Endothelial cell of umbilical vein (primary cell): ENCODE measurements around the gene SETMAR.

Experiments used
- EZH2 ChIP-seq: IDR thresholded peaks from 2 replicates; pipeline ENCODE4 v1.6.1; 2012; ENCODE audit warnings: borderline replicate concordance, low read depth, mild to moderate bottlenecking, moderate library complexity, low read length, inconsistent platforms; ENCODE audit not compliant: severe bottlenecking
- FOS ChIP-seq: IDR thresholded peaks from 2 replicates; pipeline ENCODE4 v1.6.1; 2011; ENCODE audit warnings: mild to moderate bottlenecking, low read length, moderate library complexity, borderline replicate concordance; ENCODE audit not compliant: insufficient read depth
- GATA2 ChIP-seq: IDR thresholded peaks from 2 replicates; pipeline ENCODE4 v1.7.0; 2011; ENCODE audit warnings: low read depth, mild to moderate bottlenecking, moderate library complexity, mixed read lengths, low read length; ENCODE audit not compliant: insufficient read length, insufficient read depth
- JUN ChIP-seq: IDR thresholded peaks from 2 replicates; pipeline ENCODE4 v1.6.1; 2011; ENCODE audit warnings: borderline replicate concordance, low read depth; ENCODE audit not compliant: insufficient read length, insufficient read depth
- MYC ChIP-seq: IDR thresholded peaks from one replicate; pipeline ENCODE4 v1.6.1; 2011; ENCODE audit warnings: mild to moderate bottlenecking, low read depth, low read length
- POLR2A ChIP-seq: IDR thresholded peaks from 2 replicates; pipeline ENCODE4 v1.6.1; 2012; ENCODE audit warnings: low read depth, mild to moderate bottlenecking, control low read depth, low read length
- POLR2AphosphoS5 ChIP-seq: IDR thresholded peaks from 2 replicates; pipeline ENCODE4 v1.6.1; 2012; ENCODE audit warnings: low read depth, mild to moderate bottlenecking, control low read depth, low read length, moderate library complexity; ENCODE audit not compliant: insufficient read depth
- TF ChIP-seq, protein P1 (sequence below), 2 donors: IDR thresholded peaks; 1 replicate in 1 of 2; 2 replicates in 1 of 2; pipeline ENCODE4 v1.5.1; 2011; ENCODE audit warnings: low read length in 2 of 2, mild to moderate bottlenecking in 2 of 2, moderate library complexity in 2 of 2, control low read depth in 1 of 2, inconsistent platforms in 1 of 2, low read depth in 1 of 2; ENCODE audit not compliant: insufficient read depth in 1 of 2; ENCODE audit errors: extremely low read depth in 1 of 2
- TF ChIP-seq, protein P2 (sequence below): IDR thresholded peaks from 2 replicates; pipeline ENCODE4 v1.6.1; 2011; ENCODE audit not compliant: insufficient read depth, insufficient read length

DNA sequence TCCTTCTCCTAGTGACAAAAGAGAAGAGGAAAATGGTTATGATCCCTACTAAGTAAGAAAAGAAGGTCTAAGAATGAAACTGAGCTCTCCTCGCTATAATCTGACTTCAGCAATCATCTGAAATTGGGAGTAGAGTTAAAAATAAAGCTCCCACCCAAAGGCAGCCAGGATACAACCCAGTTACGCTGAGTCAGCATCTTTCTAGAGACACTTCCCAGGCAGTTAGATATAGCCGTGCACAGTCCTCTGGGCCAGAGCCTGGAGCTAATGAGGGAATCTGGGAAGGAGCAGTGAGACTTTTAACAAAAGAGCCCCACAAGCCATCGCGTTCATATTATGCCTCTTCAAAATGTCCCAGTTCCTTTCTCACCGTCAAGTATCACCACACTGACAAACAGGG lies 39.1 kb upstream of the SETMAR start:
- TF ChIP-seq, protein P1, sequence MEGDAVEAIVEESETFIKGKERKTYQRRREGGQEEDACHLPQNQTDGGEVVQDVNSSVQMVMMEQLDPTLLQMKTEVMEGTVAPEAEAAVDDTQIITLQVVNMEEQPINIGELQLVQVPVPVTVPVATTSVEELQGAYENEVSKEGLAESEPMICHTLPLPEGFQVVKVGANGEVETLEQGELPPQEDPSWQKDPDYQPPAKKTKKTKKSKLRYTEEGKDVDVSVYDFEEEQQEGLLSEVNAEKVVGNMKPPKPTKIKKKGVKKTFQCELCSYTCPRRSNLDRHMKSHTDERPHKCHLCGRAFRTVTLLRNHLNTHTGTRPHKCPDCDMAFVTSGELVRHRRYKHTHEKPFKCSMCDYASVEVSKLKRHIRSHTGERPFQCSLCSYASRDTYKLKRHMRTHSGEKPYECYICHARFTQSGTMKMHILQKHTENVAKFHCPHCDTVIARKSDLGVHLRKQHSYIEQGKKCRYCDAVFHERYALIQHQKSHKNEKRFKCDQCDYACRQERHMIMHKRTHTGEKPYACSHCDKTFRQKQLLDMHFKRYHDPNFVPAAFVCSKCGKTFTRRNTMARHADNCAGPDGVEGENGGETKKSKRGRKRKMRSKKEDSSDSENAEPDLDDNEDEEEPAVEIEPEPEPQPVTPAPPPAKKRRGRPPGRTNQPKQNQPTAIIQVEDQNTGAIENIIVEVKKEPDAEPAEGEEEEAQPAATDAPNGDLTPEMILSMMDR (IDR thresholded peaks at IDR 0.05; ENCODE audit: extremely low read depth in 1 of 2, insufficient read depth in 1 of 2, low read depth in 1 of 2, low read length in 2 of 2): no peak
- TF ChIP-seq EZH2 (no peak), POLR2AphosphoS5 (no peak), POLR2A (no peak), MYC (no peak), JUN (no peak), GATA2 (no peak), FOS (no peak)
- TF ChIP-seq, protein P2, sequence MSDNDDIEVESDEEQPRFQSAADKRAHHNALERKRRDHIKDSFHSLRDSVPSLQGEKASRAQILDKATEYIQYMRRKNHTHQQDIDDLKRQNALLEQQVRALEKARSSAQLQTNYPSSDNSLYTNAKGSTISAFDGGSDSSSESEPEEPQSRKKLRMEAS: no peak
